HEK293T (cell line): ENCODE results near the gene CALR3.

Experiments used
- BHLHE40 ChIP-seq: fragments of 450-650 bp; IDR thresholded peaks from 2 replicates; pipeline ENCODE4 v1.6.1; 2016; ENCODE audit warnings: mild to moderate bottlenecking, moderate library complexity, borderline replicate concordance
- CTBP1 ChIP-seq: fragments of 450-650 bp; IDR thresholded peaks from 2 replicates; pipeline ENCODE4 v1.6.1; 2016; ENCODE audit warnings: borderline replicate concordance
- FOXA1 ChIP-seq: fragments of 450-650 bp; IDR thresholded peaks from 2 replicates; pipeline ENCODE4 v1.6.1; 2016; ENCODE audit warnings: mild to moderate bottlenecking
- FOXK2 ChIP-seq: fragments of 450-650 bp; IDR thresholded peaks from 2 replicates; pipeline ENCODE4 v1.6.1; 2016; ENCODE audit warnings: mild to moderate bottlenecking
- FOXM1 ChIP-seq: fragments of 450-650 bp; IDR thresholded peaks from 2 replicates; pipeline ENCODE4 v1.6.1; 2017; ENCODE audit warnings: mild to moderate bottlenecking, borderline replicate concordance
- HDGF ChIP-seq: fragments of 450-650 bp; IDR thresholded peaks from 2 replicates; pipeline ENCODE4 v1.6.1; 2017; ENCODE audit warnings: antibody characterized with exemption, borderline replicate concordance
- L3MBTL2 ChIP-seq: fragments of 450-650 bp; conservative IDR thresholded peaks from 2 replicates; pipeline ENCODE4 v1.6.1; 2016; ENCODE audit warnings: mild to moderate bottlenecking
- SP1 ChIP-seq: fragments of 450-650 bp; IDR thresholded peaks from 2 replicates; pipeline ENCODE4 v1.6.1; 2017
- SUZ12 ChIP-seq: fragments of 450-650 bp; IDR thresholded peaks from 2 replicates; pipeline ENCODE4 v1.6.1; 2016; ENCODE audit warnings: mild to moderate bottlenecking
- TARDBP ChIP-seq: fragments of 450-650 bp; IDR thresholded peaks from 2 replicates; pipeline ENCODE4 v1.6.1; 2016
- ZNF384 ChIP-seq: fragments of 450-650 bp; IDR thresholded peaks from 2 replicates; pipeline ENCODE4 v1.6.1; 2016
- TF ChIP-seq, protein P1 (sequence below): fragments of 450-650 bp; IDR thresholded peaks from 2 replicates; pipeline ENCODE4 v1.6.1; 2016

DNA sequence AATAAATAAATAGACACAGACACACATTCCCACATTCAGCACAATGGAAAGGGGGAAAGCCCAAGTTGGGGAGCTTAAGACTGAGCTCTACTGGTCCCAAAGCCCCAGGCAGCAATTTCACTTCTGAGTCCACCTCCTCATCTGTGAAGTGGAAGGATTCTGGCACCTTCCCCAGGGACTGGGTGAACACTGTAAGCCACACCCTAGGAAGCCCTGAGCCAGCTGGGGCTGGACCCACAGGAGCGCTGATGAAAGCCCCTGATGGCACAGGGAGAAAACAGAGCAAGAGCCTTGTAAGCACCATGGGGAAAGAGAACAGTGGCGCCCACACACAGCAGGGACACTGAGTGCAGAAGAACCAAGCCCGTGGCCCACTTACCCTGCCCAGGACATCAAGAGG is 62.0 kb downstream of the CALR3 start:
- TF ChIP-seq FOXK2: no peak
- no peak for TF ChIP-seq TARDBP
- TF ChIP-seq HDGF: no peak
- TF ChIP-seq SUZ12: no peak
- TF ChIP-seq CTBP1: no peak
- TF ChIP-seq SP1: no peak
- no peak for TF ChIP-seq ZNF384
- TF ChIP-seq, protein P1, sequence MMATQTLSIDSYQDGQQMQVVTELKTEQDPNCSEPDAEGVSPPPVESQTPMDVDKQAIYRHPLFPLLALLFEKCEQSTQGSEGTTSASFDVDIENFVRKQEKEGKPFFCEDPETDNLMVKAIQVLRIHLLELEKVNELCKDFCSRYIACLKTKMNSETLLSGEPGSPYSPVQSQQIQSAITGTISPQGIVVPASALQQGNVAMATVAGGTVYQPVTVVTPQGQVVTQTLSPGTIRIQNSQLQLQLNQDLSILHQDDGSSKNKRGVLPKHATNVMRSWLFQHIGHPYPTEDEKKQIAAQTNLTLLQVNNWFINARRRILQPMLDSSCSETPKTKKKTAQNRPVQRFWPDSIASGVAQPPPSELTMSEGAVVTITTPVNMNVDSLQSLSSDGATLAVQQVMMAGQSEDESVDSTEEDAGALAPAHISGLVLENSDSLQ: no peak
- no peak for TF ChIP-seq BHLHE40
- no peak for TF ChIP-seq L3MBTL2
- no peak for TF ChIP-seq FOXM1
- no peak for TF ChIP-seq FOXA1
